C4-2B (cell line): ENCODE results near the gene LRRC37A2.
"Not testable (repeated sequence)": the region's sequence is repeated elsewhere in the genome, so short reads cannot be mapped to it uniquely, and the experiment has no call there.

Source experiments
- ZFX ChIP-seq: fragments of 450-650 bp; IDR thresholded peaks from 2 replicates; pipeline ENCODE4 v1.6.1; 2017
- TF ChIP-seq, protein P1 (sequence below): fragments of 450-650 bp; conservative IDR thresholded peaks from 2 replicates; pipeline ENCODE4 v1.5.1; 2017; ENCODE audit warnings: mild to moderate bottlenecking

DNA sequence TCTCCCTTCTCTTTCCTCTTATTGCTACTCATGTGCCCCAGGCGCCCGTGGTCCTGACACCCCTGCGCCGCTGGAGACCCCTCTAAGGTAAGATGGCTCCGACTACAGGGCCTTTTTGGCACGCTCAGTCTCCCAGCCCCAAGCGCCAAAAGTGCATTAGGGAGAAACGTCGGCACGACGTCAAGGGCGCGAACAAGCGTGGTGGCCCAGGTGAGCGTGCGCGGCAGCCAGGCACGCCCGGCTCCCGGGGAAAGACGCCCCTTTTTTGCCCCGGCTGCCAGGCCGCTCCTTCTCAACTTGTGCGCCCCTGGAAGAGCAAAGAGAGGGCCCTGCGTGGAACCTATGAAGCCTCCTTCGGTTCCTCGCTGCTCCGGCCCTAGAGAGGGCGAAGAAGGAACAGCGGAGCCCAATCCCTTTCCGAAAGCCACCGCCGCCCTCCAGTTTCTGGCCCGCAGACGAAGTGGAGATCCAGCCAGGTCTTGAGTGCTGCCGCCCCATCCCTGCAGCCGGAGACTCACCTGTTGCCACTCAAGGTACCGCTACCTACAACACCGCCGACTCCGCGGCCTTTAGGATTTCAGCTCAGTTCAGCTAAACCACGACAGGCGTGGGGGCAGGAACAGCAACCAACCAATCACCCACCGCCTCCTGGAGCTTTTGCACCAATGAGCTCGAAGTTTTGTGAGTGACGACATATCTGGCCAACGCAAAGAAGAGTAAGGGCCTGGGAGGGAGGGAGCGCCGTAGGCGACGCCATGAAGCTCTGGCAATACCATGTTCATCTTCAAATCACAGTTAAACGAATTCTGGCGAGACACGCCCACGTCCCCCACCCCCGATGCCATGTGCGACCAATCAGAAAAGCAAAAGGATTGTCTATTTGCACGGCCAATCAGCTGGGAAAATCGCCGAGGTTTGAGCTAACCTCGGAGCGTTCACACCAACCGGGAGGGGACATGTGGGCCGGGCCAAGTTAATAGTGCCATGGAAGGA, 67.1 kb downstream of the LRRC37A2 start, which contains the start of gene ARL17A:
- TF ChIP-seq, protein P1, sequence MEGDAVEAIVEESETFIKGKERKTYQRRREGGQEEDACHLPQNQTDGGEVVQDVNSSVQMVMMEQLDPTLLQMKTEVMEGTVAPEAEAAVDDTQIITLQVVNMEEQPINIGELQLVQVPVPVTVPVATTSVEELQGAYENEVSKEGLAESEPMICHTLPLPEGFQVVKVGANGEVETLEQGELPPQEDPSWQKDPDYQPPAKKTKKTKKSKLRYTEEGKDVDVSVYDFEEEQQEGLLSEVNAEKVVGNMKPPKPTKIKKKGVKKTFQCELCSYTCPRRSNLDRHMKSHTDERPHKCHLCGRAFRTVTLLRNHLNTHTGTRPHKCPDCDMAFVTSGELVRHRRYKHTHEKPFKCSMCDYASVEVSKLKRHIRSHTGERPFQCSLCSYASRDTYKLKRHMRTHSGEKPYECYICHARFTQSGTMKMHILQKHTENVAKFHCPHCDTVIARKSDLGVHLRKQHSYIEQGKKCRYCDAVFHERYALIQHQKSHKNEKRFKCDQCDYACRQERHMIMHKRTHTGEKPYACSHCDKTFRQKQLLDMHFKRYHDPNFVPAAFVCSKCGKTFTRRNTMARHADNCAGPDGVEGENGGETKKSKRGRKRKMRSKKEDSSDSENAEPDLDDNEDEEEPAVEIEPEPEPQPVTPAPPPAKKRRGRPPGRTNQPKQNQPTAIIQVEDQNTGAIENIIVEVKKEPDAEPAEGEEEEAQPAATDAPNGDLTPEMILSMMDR: not testable (repeated sequence)
- TF ChIP-seq ZFX: not testable (repeated sequence)
